ENCODE measurements around the gene PRKAR1B.

Gene PRKAR1B

DNA sequence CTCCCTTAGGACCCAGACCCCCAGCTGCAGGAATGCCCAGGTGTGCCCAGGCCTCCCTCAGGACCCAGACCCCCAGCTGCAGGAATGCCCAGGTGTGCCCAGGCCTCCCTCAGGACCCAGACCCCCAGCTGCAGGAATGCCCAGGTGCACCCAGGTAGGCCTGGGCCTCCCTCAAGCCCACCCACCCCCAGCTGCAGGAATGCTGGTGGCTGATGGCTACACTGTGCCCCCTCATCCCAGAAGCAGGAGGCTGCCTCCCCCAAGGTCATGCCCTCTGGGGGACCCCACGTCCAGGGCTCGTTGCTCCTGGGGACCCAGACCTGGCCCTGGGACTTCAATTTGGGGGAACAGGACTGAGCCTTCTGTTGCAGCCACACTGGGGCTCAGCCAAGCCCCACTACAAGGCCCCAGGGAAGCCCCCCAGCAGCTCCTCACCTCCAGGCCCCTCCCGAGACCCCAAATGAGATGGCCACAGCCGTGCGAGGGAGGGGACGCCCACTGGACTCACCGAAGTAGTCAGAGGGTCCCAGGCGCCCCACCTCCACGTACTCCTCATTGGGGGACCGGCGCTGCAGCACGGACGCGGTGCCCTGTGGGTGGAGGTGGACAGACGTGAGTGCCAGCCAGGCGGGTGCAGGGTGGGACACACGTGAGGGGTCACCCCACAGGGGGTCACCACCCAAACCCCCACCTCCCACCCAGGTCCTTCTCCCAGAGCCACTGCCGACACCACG is 176.0 kb downstream of the PRKAR1B start:
- Histone ChIP-seq H3K27ac (no peak overlapping the region), H3K27me3 (no peaks in the 10 kb centered on the region), H3K4me1 (ENCODE audit: control insufficient read depth in 1 of 2, insufficient read depth in 1 of 2, low read depth in 1 of 2, low read length in 1 of 2) (no peaks in the 10 kb centered on the region), H3K4me3 (ENCODE audit: low read depth in 1 of 2, low read length in 1 of 2) (no peak overlapping the region), H3K9me3 (no peaks in the 10 kb centered on the region), H3K36me3 (no peaks in the 10 kb centered on the region)
- TF ChIP-seq, protein P1, sequence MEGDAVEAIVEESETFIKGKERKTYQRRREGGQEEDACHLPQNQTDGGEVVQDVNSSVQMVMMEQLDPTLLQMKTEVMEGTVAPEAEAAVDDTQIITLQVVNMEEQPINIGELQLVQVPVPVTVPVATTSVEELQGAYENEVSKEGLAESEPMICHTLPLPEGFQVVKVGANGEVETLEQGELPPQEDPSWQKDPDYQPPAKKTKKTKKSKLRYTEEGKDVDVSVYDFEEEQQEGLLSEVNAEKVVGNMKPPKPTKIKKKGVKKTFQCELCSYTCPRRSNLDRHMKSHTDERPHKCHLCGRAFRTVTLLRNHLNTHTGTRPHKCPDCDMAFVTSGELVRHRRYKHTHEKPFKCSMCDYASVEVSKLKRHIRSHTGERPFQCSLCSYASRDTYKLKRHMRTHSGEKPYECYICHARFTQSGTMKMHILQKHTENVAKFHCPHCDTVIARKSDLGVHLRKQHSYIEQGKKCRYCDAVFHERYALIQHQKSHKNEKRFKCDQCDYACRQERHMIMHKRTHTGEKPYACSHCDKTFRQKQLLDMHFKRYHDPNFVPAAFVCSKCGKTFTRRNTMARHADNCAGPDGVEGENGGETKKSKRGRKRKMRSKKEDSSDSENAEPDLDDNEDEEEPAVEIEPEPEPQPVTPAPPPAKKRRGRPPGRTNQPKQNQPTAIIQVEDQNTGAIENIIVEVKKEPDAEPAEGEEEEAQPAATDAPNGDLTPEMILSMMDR (IDR thresholded peaks at IDR 0.05) = no peak

DNA sequence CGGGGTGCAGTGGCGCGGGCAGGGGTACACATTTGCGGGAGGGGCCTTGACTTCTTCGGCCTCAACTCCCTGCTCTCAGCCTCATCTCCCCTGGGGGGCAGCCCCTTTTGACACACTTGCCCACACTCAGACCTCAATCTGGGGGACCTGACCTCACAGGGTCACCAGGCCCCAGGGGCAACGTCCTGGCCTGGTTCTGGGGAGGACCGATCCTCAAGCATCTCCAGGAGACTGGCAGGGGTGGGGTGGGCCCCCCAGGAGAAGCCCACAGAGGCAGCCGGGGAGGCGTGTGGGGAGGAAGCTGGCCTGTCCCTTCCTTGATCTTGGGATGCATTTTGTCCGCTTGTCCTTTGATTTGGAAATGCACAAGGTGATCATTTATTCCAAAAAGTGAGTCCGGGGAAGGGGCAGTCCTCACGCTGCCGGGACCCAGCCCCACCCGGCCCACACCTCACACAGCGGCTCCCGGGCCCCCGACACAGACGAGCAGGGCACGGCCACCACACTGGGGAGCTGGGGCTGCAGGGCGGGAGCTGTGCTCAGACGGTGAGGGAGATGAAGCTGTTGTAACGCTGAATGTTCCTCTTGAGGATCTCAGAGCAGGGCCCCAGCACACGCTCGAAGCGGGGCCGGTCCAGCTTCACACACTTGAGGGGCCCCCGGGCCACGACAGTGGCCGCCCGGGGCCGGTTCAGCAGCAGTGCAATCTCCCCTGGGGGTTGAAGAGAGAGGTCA is 177.0 kb downstream of the PRKAR1B start:
- no peaks in the 10 kb centered on the region for H3K4me1 ChIP-seq (ENCODE audit: control insufficient read depth in 1 of 2, insufficient read depth in 1 of 2, low read depth in 1 of 2, low read length in 1 of 2)
- no peaks in the 10 kb centered on the region for H3K36me3 ChIP-seq
- no peak overlapping the region for H3K27ac ChIP-seq
- no peaks in the 10 kb centered on the region for H3K9me3 ChIP-seq
- TF ChIP-seq, protein P1 (IDR thresholded peaks at IDR 0.05) = no peak
- H3K4me3 ChIP-seq (ENCODE audit: low read depth in 1 of 2, low read length in 1 of 2) = no peak overlapping the region
- no peaks in the 10 kb centered on the region for H3K27me3 ChIP-seq

DNA sequence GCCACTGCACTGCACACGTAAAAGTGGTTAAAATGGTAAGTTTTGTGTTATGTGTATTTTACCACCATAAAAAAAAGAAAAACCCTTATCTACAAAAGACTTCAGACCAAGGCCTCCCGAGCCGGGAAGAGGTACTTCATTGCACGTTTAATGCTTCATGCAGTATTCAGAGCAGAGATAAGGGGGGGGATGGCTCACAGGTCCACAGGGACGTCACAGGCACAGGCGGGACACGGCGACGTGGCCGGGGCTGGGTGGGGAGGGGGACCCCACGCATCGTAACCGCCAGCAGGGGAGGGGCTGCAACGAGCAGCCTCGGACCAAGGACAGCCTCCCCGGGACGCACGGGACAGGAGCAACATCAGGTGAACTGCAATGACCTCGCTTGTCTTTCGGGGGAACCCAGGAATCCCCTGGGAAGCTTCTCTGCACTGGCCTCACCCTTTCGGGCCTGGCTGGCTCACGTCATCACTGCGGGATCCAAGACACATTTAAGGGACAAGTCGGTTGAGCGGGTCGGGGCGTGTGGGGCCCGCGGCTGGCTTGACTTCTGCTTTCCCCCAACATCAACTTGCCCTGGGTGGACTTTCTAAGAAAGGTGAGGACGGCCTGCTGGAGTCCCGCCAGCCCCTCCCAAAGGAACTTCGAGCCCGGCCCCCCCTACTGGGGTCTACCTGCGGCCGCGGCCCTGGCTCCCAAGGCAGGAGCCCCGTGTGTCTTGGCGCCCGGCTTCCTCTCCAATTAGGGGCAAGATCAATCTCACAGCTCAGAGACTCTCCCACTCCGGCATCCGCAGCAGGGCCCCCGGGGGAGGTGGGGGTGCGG is 177.8 kb downstream of the PRKAR1B start:
- H3K4me1 ChIP-seq (ENCODE audit: control insufficient read depth in 1 of 2, insufficient read depth in 1 of 2, low read depth in 1 of 2, low read length in 1 of 2) = no peaks in the 10 kb centered on the region
- TF ChIP-seq, protein P1 (IDR thresholded peaks at IDR 0.05) = no peak
- H3K27me3 ChIP-seq = no peaks in the 10 kb centered on the region
- H3K27ac ChIP-seq = no peak overlapping the region
- H3K9me3 ChIP-seq = no peaks in the 10 kb centered on the region
- no peaks in the 10 kb centered on the region for H3K36me3 ChIP-seq
- no peak overlapping the region for H3K4me3 ChIP-seq (ENCODE audit: low read depth in 1 of 2, low read length in 1 of 2)

DNA sequence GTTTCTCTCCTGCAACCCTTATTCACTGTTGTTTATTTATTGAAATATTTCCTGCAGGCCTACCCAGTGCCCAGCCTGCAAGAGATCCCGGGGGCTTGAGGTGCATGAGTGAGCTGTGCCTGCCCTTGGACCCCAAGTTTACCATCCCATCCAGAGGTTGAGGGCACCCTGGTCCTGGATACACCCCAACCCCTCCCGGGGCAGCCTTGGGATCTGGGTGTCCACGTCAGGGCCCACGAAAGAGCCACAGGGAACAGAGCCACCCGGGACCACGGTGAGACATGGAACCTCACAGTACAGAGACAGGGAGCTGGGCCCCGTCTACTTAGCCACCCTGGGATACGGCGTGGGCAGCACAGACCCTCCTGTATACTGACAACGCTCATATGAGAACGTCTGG is 178.7 kb downstream of the PRKAR1B start:
- no peaks in the 10 kb centered on the region for H3K9me3 ChIP-seq
- TF ChIP-seq, protein P1 (IDR thresholded peaks at IDR 0.05) = no peak
- no peaks in the 10 kb centered on the region for H3K27me3 ChIP-seq
- no peak overlapping the region for H3K4me3 ChIP-seq (ENCODE audit: low read depth in 1 of 2, low read length in 1 of 2)
- H3K27ac ChIP-seq = no peak overlapping the region
- no peaks in the 10 kb centered on the region for H3K4me1 ChIP-seq (ENCODE audit: control insufficient read depth in 1 of 2, insufficient read depth in 1 of 2, low read depth in 1 of 2, low read length in 1 of 2)
- H3K36me3 ChIP-seq = no peaks in the 10 kb centered on the region

DNA sequence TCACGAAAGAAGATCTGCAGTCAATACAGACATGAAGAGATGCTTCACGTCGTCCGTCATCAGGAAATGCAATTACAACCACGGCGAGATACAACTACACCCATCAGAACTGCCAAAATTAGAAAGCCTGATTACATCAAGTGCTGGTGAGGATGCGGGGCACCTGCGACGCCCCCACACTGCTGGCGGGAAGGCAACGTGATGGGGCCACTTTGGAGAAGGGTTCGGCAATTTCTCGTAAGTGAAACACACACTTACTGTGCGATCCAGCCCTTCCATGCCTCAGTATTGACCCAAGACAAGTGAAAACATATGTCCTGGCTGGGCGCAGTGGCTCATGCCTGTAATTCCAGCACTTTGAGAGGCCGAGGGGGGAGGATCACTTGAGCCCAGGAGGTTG is 181.6 kb downstream of the PRKAR1B start:
- Histone ChIP-seq H3K27ac (no peak overlapping the region), H3K4me1 (ENCODE audit: control insufficient read depth in 1 of 2, insufficient read depth in 1 of 2, low read depth in 1 of 2, low read length in 1 of 2) (no peaks in the 10 kb centered on the region), H3K27me3 (no peaks in the 10 kb centered on the region), H3K36me3 (no peaks in the 10 kb centered on the region), H3K4me3 (ENCODE audit: low read depth in 1 of 2, low read length in 1 of 2) (no peak overlapping the region), H3K9me3 (no peaks in the 10 kb centered on the region)
- TF ChIP-seq, protein P1 (IDR thresholded peaks at IDR 0.05) = no peak

All from neutrophil (primary cell).